Activated CD8-positive, alpha-beta memory T cell treated with anti-CD3 and anti-CD28 coated beads, Interleukin-2, amount 50 U/mL, for 24 hours (primary cell): ENCODE measurements around the gene VARS2.

Source experiments
- DNase-seq: peaks from one replicate; pipeline ENCODE4 v3.0.0-alpha.2; 2020; ENCODE audit errors: extremely low read depth

Gene VARS2

GRCh38 chr6:30884521-30885480, 29.2 kb upstream of the VARS2 start:
- DNase-seq: no peak

- DNase-seq: no peak
These were observed 28.5 kb upstream of the VARS2 start for GRCh38 chr6:30885481-30885998.

- DNase-seq: no peak
These were observed 27.8 kb upstream of the VARS2 start for GRCh38 chr6:30885999-30886896.

GRCh38 chr6:30886897-30887255, 27.2 kb upstream of the VARS2 start:
- no peak for DNase-seq

- DNase-seq: no peak
These were observed 25.9 kb upstream of the VARS2 start for GRCh38 chr6:30887901-30888815.

GRCh38 chr6:30888816-30889495, 25.1 kb upstream of the VARS2 start:
- no peak for DNase-seq

GRCh38 chr6:30889496-30889885, 24.5 kb upstream of the VARS2 start:
- DNase-seq: no peak

- DNase-seq: no peak
These were observed 24.0 kb upstream of the VARS2 start for GRCh38 chr6:30889921-30890645.

GRCh38 chr6:30890646-30891449, 23.2 kb upstream of the VARS2 start:
- DNase-seq: no peak

GRCh38 chr6:30891450-30891723, 22.7 kb upstream of the VARS2 start:
- no peak for DNase-seq

GRCh38 chr6:30891816-30892538, 22.1 kb upstream of the VARS2 start:
- DNase-seq: no peak

GRCh38 chr6:30893001-30893591, 20.9 kb upstream of the VARS2 start:
- DNase-seq: no peak

- no peak for DNase-seq
These were observed 20.4 kb upstream of the VARS2 start for GRCh38 chr6:30893666-30894065.

GRCh38 chr6:30894381-30894780, 19.7 kb upstream of the VARS2 start:
- DNase-seq: no peak

GRCh38 chr6:30894935-30895334, 19.1 kb upstream of the VARS2 start:
- no peak for DNase-seq

- no peak for DNase-seq
These were observed 18.7 kb upstream of the VARS2 start for GRCh38 chr6:30895343-30895742.

GRCh38 chr6:30896541-30896940, 17.5 kb upstream of the VARS2 start:
- DNase-seq: no peak

GRCh38 chr6:30897882-30898281, 16.2 kb upstream of the VARS2 start:
- no peak for DNase-seq
